HG02623 (cell line): Measurements from ENCODE around the gene EPB41L2.

ENCODE experiments used
- ATAC-seq: cut with Tn5 transposase; IDR thresholded peaks from one replicate; pipeline ENCODE4 v1.9.1; 2021; ENCODE audit warnings: moderate library complexity; ENCODE audit not compliant: unreplicated experiment

EPB41L2 gene

GRCh38 chr6:130846501-130846900 lies 216.5 kb downstream of the EPB41L2 start:
- ATAC-seq: no peak

GRCh38 chr6:130843575-130844320 lies 219.3 kb downstream of the EPB41L2 start:
- ATAC-seq: peak; percentile 65

- no peak for ATAC-seq
Observed at GRCh38 chr6:130841128-130841728, 221.8 kb downstream of the EPB41L2 start.

DNA sequence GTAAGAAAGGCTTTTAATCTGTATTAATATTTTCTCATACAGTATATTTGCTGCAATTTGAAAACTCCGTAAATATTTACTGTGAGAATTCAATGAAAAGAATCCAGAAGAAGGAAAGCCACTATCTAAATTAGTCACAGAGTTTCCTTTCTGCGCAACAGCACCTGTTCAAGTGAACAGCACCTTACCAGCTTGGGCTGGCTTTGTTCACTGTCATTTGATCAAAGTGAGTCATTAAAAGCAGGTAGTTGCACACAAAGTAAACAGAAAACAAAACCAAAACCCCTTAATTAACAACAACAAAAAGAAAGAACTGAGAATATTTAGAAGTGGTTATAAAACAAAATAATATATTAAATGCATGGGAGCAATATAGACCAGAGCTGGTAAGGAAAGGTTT lies 223.0 kb downstream of the EPB41L2 start:
- no peak for ATAC-seq

GRCh38 chr6:130839379-130839778 lies 223.7 kb downstream of the EPB41L2 start:
- ATAC-seq: no peak

GRCh38 chr6:130838951-130839350 lies 224.1 kb downstream of the EPB41L2 start:
- no peak for ATAC-seq

DNA sequence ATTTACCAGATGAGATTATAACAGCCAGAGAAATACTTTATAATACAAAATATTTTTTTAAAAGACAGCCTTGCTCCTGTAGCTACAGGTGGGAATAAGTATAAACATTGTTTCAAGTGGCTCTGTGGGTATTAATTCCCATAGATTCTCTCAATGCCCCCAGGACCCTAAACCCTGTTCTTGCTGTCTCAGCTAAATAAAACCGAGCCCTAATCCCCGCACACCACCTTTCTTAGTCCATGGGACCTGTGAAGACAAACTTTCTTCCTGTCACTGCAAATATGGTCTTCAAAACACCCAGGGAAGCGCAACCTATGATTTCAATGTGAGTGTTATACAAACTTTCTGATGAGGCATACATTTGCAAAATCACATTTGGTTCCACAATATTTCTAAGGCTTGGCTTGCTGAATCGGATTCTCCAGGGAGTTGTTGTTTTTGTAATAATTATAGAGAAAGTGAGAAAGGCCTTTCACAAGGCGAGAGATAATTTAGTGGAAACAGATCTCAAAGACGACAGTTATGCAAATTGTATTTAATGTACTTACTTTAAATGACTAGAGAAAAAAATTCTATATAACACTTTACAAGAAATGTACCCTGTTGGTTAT lies 224.7 kb downstream of the EPB41L2 start:
- ATAC-seq: no peak

GRCh38 chr6:130837067-130837466 lies 226.0 kb downstream of the EPB41L2 start:
- ATAC-seq: no peak

DNA sequence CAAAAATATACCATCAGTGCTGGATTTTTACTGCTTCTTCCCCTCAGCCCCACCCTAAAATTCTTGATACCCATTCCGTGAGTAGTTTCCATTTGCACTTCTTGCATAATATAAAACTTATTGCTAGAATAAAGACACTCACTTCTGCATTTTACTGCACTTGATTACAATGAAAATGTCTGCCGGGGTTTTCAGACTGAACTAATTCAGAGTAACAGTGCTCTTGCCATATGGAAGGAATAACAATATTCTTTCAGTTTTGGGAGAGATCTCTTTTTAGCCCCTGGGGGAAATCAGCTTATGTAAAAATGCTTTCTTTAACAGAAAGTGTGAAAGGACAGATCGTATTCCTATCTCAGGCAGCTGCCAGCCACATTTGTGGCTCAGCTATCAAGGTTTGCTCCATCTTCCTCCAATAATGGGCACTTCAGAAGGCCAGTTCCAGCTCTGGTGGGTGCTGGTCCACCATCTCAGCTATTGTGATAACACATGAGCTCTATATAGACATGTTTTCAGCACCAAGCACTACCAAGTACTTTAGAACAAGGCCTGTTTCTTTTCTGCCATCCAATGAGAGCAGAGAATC lies 226.9 kb downstream of the EPB41L2 start:
- no peak for ATAC-seq

- no peak for ATAC-seq
Observed at GRCh38 chr6:130834482-130835251, 228.4 kb downstream of the EPB41L2 start.

DNA sequence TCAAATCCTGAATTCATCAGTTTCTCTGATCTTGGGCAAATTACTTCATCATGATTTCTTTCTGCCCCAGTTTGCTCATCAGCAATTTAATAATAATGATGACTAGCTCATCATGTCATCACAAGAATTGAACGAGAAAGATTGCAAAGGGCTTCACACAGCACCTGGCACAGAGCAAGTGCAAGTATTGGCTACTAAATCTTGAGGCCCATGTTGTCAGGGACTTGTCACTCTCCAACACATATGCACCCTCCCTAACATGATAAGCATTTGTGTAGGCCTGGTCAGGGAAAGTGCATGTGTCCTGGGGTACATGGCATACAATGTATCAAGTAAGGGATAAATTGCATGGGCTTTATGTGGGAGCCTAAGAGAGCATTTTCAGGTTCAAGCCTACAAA lies 229.5 kb downstream of the EPB41L2 start:
- ATAC-seq: no peak

DNA sequence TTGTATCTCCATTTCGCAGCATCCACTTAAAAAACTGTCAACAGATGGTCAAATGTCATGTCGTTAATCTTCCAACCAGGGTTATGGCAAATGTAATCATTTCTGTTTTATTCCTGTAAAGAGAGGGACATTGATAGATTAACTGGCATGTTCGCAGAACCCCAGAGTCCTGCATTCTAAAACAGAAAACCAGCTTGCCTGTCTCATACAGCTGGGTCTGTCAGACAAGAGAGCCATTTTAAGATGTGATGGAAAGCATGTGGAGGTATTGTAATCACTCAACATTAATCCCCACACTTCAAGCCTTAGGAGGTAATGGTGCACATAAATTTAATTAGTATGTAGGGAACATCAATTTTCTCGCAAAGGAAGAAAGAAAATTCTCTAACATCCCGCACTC lies 231.4 kb downstream of the EPB41L2 start:
- ATAC-seq: no peak

DNA sequence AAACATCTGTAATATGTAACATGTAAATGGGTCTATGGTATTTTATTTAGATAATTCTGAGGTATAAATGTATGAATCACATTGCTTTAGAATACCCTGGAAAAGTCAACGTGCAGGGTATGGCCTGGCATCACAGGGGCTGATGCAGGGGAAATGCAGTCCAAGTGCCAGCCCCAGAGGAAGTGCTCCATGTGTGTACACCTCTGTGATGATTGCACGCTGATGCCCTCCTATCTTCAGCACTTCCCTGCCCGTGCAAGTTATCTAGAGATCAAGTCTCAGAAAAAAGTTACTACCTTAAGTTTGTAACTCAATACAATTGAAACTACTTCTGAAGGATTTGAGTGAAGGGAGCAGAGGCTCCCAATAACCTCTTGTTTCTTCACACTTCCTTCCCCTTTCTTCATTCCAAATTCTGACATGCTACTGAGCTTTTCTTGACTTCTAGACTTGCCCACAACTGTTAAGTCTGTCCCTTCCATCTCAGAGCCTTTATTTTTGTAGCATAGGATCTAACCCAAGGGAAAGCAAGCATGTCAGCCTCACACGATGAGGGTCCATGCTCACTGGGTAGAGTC lies 233.6 kb downstream of the EPB41L2 start:
- ATAC-seq: no peak

DNA sequence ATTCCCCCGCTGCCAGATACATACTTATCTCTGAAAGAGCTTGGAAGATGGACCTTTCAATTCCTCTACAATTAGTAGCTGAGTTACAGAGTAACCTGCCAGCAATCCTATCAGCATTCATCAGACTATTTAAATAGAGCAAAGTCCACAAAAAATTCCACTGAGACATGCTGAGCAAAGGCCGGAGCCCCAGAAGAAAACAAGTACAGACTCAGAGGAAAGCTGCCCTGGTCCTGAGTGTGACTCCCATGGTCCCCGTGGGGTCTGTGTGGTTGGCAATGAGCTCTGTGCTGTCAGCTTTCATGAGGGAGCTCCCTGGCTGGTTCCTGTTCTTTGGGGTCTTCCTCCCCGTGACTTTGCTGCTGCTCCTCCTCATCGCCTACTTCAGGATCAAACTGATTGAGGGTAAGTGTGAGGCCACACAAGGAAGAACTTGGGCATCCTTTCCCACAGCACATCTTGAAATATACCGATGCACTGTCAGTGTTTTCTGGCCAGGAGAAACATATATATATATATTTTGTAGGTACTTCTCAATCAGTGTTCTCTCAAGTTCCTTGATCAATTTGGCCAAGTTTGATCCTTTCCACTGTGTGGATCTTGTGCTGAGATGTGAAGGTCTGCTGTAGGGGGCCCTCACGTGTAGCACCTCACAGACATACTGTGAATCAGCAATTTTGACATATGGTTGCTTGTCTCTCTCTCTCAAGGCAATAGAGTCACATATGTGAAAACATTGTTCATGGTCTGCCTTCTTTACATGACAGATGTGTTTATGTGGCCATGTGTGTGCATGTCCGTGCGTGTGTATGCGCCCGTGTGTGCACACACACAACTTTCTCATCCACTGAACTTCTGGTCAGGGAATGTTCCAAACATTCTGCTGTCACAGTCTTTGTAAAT lies 235.5 kb downstream of the EPB41L2 start, which contains the start of gene SMLR1:
Gene SMLR1 (plus strand): TSS at position 160 of the 903 bp plus-strand sequence. CDS start 8 bp downstream, at position 168.
- ATAC-seq: no peak

GRCh38 chr6:130826442-130827246 lies 236.4 kb downstream of the EPB41L2 start:
- no peak for ATAC-seq

DNA sequence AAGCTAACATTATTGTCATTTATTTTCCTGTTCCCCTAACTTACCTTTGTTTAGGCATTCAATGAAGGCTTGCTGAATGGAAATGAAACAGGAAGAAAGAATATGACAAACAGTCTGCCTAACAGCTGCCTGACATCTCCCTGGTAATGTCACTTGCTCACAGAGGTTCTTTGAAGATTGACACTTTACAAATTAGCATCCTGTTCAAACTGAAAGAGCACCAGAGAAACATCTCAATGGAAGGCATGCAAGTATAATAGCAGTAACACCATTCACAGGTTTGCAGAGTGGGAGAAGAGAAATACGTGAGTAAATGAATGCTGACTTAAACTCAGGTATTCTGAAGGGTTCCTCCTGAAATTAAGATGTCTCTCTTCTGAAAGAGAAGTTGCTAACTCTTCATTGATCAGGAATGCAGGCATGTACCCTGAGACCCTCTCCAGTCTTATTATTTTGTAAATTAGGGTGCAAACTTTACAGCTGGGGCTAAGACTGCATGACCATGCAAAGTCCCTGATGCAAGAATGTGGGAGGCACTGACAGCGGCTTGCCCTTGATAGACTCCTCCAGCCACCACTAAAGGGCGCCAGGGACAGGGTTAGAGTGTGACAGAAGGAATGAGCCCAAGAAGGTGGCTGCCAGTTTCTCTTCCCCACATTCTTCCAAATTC lies 237.1 kb downstream of the EPB41L2 start:
- no peak for ATAC-seq

GRCh38 chr6:130824978-130825694 lies 237.9 kb downstream of the EPB41L2 start:
- ATAC-seq: no peak

GRCh38 chr6:130822736-130823135 lies 240.3 kb downstream of the EPB41L2 start:
- no peak for ATAC-seq
